Measurements from ENCODE around the gene MT1E. TPM values are rescaled to one million over a fixed set of nuclear protein-coding genes. Genes with fewer than 3 reads are reported as not detected.

MT1E gene
- total and polyA plus RNA-seq, 2 of the 13 experiments (the other 11 are each of a cell fraction or from before 2014, with no cell fraction given), result 110 to 1,072 TPM

- TF ChIP-seq ZNF687 (CRISPR knock-in tag; IDR thresholded peaks at IDR 0.05), result peak; percentile 85
- peak; percentile 62; the same call in 1 of the 2 replicates for TF ChIP-seq JUNB (CRISPR knock-in tag; IDR thresholded peaks at IDR 0.05; ENCODE audit: borderline replicate concordance)
- TF ChIP-seq, protein P1, sequence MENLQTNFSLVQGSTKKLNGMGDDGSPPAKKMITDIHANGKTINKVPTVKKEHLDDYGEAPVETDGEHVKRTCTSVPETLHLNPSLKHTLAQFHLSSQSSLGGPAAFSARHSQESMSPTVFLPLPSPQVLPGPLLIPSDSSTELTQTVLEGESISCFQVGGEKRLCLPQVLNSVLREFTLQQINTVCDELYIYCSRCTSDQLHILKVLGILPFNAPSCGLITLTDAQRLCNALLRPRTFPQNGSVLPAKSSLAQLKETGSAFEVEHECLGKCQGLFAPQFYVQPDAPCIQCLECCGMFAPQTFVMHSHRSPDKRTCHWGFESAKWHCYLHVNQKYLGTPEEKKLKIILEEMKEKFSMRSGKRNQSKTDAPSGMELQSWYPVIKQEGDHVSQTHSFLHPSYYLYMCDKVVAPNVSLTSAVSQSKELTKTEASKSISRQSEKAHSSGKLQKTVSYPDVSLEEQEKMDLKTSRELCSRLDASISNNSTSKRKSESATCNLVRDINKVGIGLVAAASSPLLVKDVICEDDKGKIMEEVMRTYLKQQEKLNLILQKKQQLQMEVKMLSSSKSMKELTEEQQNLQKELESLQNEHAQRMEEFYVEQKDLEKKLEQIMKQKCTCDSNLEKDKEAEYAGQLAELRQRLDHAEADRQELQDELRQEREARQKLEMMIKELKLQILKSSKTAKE (CRISPR knock-in tag; IDR thresholded peaks at IDR 0.05; ENCODE audit: borderline replicate concordance), result 0 out of 2 replicates have a peak, but pooled peaks have one; percentile 11
- TF ChIP-seq ZNF776 (CRISPR knock-in tag; IDR thresholded peaks at IDR 0.05), result peak; percentile 62; the same call in 1 of the 2 replicates
- no peak; the same call in 1 of the 2 replicates for TF ChIP-seq RXRB (CRISPR knock-in tag; IDR thresholded peaks at IDR 0.05; ENCODE audit: borderline replicate concordance)
- TF ChIP-seq ZFP1 (CRISPR knock-in tag; IDR thresholded peaks at IDR 0.05), result no peak
- no peak for TF ChIP-seq NR2F1 (CRISPR knock-in tag; IDR thresholded peaks at IDR 0.05)
- TF ChIP-seq POLR2AphosphoS5 (IDR thresholded peaks at IDR 0.05; ENCODE audit: low read depth, low read length), result peak; percentile 73
- TF ChIP-seq FOXM1 (CRISPR knock-in tag; IDR thresholded peaks at IDR 0.05), result 0 out of 2 replicates have a peak, but pooled peaks have one; percentile 47
- peak in 1 of 2 experiments; percentile 68; a peak in 1 of 4 replicates for TF ChIP-seq ATF4 (CRISPR knock-in tag; IDR thresholded peaks at IDR 0.05)
- peak; percentile 34; the same call in 1 of the 2 replicates for TF ChIP-seq ZNF317 (CRISPR knock-in tag; IDR thresholded peaks at IDR 0.05)
- TF ChIP-seq ZNF660 (CRISPR knock-in tag; IDR thresholded peaks at IDR 0.05; ENCODE audit: borderline replicate concordance, low read depth), result no peak
- TF ChIP-seq NFKB2 (CRISPR knock-in tag; IDR thresholded peaks at IDR 0.05; ENCODE audit: borderline replicate concordance), result peak; percentile 78; the same call in 1 of the 2 replicates
- TF ChIP-seq ZC3H13 (CRISPR knock-in tag; IDR thresholded peaks at IDR 0.05), result peak; percentile 87
- TF ChIP-seq TEAD2 (CRISPR knock-in tag; IDR thresholded peaks at IDR 0.05), result no peak
- no peak for TF ChIP-seq MAFK (conservative IDR thresholded peaks at IDR 0.05 in 1 of 2, IDR thresholded peaks at IDR 0.05 in 1 of 2; ENCODE audit: low read length in 2 of 2)
- TF ChIP-seq TOE1 (CRISPR knock-in tag; IDR thresholded peaks at IDR 0.05), result no peak
- no peak for TF ChIP-seq DNMT3B (CRISPR knock-in tag; conservative IDR thresholded peaks at IDR 0.05)
- TF ChIP-seq PAWR (CRISPR knock-in tag; IDR thresholded peaks at IDR 0.05; ENCODE audit: borderline replicate concordance), result no peak
- TF ChIP-seq PCBP1 (IDR thresholded peaks at IDR 0.05; ENCODE audit: borderline replicate concordance, low read depth, low read length), result 0 out of 2 replicates have a peak, but pooled peaks have one; percentile 60
- TF ChIP-seq SAP130 (CRISPR knock-in tag; IDR thresholded peaks at IDR 0.05; ENCODE audit: low read depth), result peak; percentile 91
- peak; percentile 87; the same call in 1 of the 2 replicates for TF ChIP-seq ZNF550 (CRISPR knock-in tag; IDR thresholded peaks at IDR 0.05; ENCODE audit: borderline replicate concordance)
These were observed 17.3 kb upstream of the MT1E start, which contains the start of gene MT2A (continued) for GRCh38 chr16:56608043-56608875.

Data from HepG2 (cell line).